Muscle of leg (tissue), 11 donors: Measurements from ENCODE around the gene TRABD2A. TPM values are rescaled to one million over a fixed set of nuclear protein-coding genes. Genes with fewer than 3 reads are reported as not detected.
A peak's percentile ranks its signal among the peaks of the same experiment; 100 is the strongest.

Experiments
- DNase-seq: peaks from one replicate; pipeline ENCODE4 v3.0.0; 2013
- H3K27ac ChIP-seq: one replicate; pipeline ENCODE4 v1.5.1; 2013; ENCODE audit warnings: mild to moderate bottlenecking, low read length, control low read depth
- H3K27me3 ChIP-seq: one replicate; pipeline ENCODE4 v1.6.1; 2013; ENCODE audit warnings: low read length; ENCODE audit not compliant: control insufficient read depth, insufficient read depth
- H3K36me3 ChIP-seq: one replicate; pipeline ENCODE4 v1.6.1; 2013; ENCODE audit warnings: low read length; ENCODE audit not compliant: control insufficient read depth, insufficient read depth
- H3K4me1 ChIP-seq: one replicate; pipeline ENCODE4 v1.6.1; 2013; ENCODE audit warnings: low read length; ENCODE audit not compliant: control insufficient read depth, insufficient read depth
- H3K4me3 ChIP-seq: one replicate; pipeline ENCODE4 v1.5.1; 2013; ENCODE audit warnings: low read length, control low read depth
- H3K9me3 ChIP-seq: replicated peaks from 2 replicates; pipeline ENCODE4 v1.6.1; 2013; ENCODE audit warnings: low read depth, low read length; ENCODE audit not compliant: control insufficient read depth
- WGBS: methylation state at CpG from one replicate; pipeline ENCODE4 v1.1.5; 2013; ENCODE audit warnings: missing lambda C conversion rate; ENCODE audit not compliant: insufficient coverage; 5-methylcytosine and 5-hydroxymethylcytosine counted together
- polyA plus RNA-seq, 8 donors: library from polyadenylated mRNA; unstranded; fragments of 120-200 nt; gene quantifications; one replicate each; pipeline versions ENCODE4 v1.2.1 to v1.2.3, GENCODE V29; 2013; ENCODE audit warnings: inconsistent platforms in 1 of 8, low replicate concordance in 1 of 8; ENCODE audit not compliant: insufficient read length in 8 of 8, insufficient read depth in 1 of 8
- total RNA-seq: library from RNA; stranded (reverse); fragments of 120-200 nt; gene quantifications from one replicate; pipeline ENCODE4 v1.2.4, GENCODE V29; 2013

The TRABD2A gene
- total and polyA plus RNA-seq, 9 donors, result 0.07 to 1.3 (median 0.23) TPM

DNA sequence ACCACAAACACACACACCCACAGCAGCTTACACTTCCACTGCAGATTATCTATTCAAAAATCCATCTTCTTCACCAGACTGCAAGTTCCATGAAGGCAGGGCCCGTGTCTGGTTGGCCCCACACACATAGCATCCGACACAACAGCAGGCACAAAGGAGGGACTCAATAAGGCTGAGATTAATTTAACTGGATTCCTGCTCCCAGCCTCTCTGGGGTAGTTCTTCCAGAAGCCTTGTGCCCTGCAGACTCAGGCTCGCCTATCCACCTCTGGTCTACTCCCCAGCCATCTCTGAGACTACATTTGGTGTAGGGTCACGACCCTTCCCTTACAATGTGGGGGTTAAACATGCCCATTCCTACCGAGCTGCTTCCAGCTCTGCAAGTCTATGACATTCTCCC is 57.7 kb downstream of the TRABD2A start:
- Histone ChIP-seq H3K27ac (no peak overlapping the region), H3K36me3 (no peaks in the 10 kb centered on the region), H3K4me1 (no peaks in the 10 kb centered on the region), H3K4me3 (no peak overlapping the region), H3K9me3 (no peaks in the 10 kb centered on the region), H3K27me3 (no peaks in the 10 kb centered on the region)
- no peak for DNase-seq
- 60% methylated on average over 1 of the region's 5 CpGs for WGBS

DNA sequence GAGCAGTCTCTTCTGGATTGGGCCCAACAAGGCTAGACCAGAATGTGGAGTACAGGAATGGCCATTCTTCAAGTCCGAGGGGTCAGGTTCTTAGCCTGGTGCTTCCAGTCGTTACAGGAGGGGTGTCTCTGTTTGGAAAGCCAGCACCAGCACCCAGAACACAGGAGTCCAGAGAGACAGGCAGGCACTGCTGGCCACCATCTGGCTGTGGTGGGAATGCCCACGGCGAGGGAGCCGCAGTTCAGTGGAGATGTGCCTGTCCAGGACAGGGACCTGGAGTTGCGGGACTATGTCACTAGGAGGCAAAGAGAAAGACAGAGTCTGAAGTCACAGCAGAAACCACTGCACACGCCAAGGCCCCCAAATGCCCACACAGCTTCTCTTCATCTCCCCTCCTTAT is 59.1 kb downstream of the TRABD2A start:
- no peaks in the 10 kb centered on the region for H3K4me1 ChIP-seq
- no peak overlapping the region for H3K27ac ChIP-seq
- H3K4me3 ChIP-seq, result no peak overlapping the region
- 90% methylated on average over 2 of the region's 7 CpGs for WGBS
- no peaks in the 10 kb centered on the region for H3K27me3 ChIP-seq
- no peak for DNase-seq
- no peaks in the 10 kb centered on the region for H3K9me3 ChIP-seq
- H3K36me3 ChIP-seq, result no peaks in the 10 kb centered on the region

DNA sequence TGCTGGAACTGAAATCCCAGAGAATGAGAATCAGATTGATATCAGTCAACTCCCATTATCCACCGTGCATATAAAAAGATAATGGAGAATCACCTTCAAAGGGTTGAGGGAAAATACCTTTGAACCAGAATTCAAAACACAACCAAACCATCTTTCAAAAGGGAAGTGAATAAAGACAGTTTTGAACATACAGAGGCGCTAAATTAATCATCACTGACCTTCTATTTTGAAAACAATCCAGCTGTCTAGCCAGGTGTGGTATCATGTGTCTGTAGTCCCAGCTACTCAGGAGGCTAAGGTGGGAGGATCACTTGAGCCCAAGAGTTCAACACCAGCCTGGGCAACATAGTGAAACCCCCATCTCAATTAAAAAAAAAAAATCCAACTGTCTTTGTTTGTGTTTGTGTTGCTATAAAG is 63.6 kb downstream of the TRABD2A start:
- no peaks in the 10 kb centered on the region for H3K36me3 ChIP-seq
- H3K4me1 ChIP-seq, result no peaks in the 10 kb centered on the region
- H3K9me3 ChIP-seq, result no peaks in the 10 kb centered on the region
- WGBS, result no CpG with 5 or more reads among the region's 2 CpGs
- no peaks in the 10 kb centered on the region for H3K27me3 ChIP-seq
- DNase-seq, result no peak
- no peak overlapping the region for H3K27ac ChIP-seq
- no peak overlapping the region for H3K4me3 ChIP-seq

DNA sequence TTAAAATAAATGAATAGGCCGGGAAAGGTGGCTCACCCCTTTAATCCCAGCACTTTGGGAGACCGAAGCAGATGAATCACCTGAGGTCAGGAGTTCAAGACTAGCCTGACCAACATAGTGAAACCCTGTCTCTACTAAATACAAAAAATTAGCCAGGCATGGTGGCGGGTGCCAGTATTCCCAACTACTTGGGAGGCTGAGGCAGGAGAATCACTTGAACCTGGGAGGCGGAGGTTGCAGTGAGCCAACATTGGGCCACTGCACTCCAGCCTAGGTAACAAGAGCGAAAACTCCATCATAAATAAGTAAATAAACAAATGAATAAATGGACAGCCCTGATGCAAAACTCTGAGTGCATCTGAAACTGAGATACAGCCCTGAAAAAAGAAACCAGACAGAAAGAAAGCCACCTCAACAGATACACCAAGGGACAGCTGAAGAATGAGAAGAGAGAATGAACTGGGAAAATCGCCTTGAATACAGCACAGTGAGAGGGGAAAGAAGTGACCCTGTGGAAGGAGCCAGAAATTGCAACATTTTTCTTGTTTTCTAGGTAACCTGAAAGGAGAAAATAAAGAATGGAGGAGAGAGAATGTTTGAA is 64.4 kb downstream of the TRABD2A start:
- DNase-seq, result no peak
- H3K27ac ChIP-seq, result no peak overlapping the region
- no peaks in the 10 kb centered on the region for H3K9me3 ChIP-seq
- H3K27me3 ChIP-seq, result no peaks in the 10 kb centered on the region
- WGBS, result 71% methylated on average over 1 of the region's 6 CpGs
- H3K4me1 ChIP-seq, result no peaks in the 10 kb centered on the region
- H3K36me3 ChIP-seq, result no peaks in the 10 kb centered on the region
- H3K4me3 ChIP-seq, result no peak overlapping the region

DNA sequence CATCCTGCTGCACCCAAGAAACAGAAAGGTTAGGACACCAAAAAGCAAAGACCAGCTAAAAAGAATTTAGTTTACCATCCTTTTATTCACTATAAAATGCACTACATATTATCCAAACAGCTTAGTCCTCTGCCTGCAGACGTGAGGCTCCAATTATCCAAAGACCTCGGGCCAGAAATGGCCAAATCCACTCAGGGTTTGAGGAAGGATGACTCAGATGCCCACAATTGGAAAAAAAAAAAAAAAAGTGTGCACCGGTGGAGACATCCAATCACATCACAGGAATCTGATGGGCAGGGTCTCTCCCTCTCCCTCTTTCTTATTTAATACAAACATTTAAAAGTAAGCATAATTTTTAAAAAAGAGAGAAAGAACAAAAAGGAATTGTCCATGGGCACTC is 65.7 kb downstream of the TRABD2A start:
- no peaks in the 10 kb centered on the region for H3K4me1 ChIP-seq
- H3K9me3 ChIP-seq, result no peaks in the 10 kb centered on the region
- no peak overlapping the region for H3K4me3 ChIP-seq
- H3K27ac ChIP-seq, result no peak overlapping the region
- WGBS, result no CpG with 5 or more reads among the region's 3 CpGs
- no peaks in the 10 kb centered on the region for H3K36me3 ChIP-seq
- DNase-seq, result no peak
- H3K27me3 ChIP-seq, result no peaks in the 10 kb centered on the region

DNA sequence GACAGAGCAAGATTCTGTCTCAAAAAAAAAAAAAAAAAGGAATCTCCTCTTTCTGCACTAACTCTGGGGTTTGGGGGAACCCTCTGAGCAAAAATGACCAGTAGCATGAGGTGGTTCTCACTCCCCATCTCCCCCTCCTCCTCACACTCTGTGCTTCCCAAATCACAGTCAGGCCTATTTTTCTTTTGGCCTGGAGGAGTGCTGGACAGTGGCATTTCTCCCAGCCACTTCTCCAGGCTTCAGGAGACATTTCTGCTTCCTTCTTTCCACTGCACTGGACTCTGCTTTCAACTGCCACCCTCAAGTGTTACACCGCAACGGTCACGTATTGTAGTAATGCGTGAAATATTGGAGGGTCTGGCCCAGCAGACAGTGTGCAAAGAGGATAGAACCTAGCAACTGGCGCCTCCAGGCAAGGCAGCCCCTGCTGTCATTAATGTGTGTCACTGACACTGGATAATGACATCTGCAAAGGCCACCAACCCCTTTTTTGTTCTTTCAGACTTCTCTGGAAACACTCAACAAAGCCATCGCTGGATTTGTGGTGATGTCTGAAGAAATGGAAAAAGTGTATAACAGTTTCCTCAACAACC is 68.9 kb downstream of the TRABD2A start:
- Histone ChIP-seq H3K36me3 (no peaks in the 10 kb centered on the region), H3K9me3 (no peaks in the 10 kb centered on the region), H3K4me3 (no peak overlapping the region), H3K4me1 (no peaks in the 10 kb centered on the region), H3K27me3 (no peaks in the 10 kb centered on the region), H3K27ac (no peak overlapping the region)
- WGBS, result no CpG with 5 or more reads among the region's 6 CpGs
- no peak for DNase-seq

DNA sequence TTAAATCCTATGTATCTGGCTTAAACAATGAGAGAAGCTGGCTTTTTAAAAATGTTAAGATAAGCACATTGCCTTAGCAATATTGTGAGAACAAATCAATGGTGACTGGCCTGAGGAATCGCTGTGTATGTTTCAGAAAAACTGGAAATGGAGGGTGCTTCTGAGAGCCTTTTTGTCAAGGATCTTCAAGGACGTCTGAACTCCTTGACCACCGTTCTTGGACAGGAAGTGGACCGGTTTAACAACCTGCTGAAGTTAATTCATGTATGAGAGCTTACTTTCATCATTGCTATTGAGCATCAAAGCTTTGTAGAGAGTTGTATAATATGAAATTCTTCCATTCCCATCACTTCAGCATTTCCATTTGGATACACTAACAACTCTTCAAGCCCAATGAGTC is 72.6 kb downstream of the TRABD2A start:
- no peaks in the 10 kb centered on the region for H3K36me3 ChIP-seq
- H3K27me3 ChIP-seq, result no peaks in the 10 kb centered on the region
- H3K27ac ChIP-seq, result no peak overlapping the region
- H3K4me3 ChIP-seq, result no peak overlapping the region
- no peaks in the 10 kb centered on the region for H3K4me1 ChIP-seq
- WGBS, result 89% methylated on average over 1 of the region's 4 CpGs
- no peaks in the 10 kb centered on the region for H3K9me3 ChIP-seq
- DNase-seq, result no peak

DNA sequence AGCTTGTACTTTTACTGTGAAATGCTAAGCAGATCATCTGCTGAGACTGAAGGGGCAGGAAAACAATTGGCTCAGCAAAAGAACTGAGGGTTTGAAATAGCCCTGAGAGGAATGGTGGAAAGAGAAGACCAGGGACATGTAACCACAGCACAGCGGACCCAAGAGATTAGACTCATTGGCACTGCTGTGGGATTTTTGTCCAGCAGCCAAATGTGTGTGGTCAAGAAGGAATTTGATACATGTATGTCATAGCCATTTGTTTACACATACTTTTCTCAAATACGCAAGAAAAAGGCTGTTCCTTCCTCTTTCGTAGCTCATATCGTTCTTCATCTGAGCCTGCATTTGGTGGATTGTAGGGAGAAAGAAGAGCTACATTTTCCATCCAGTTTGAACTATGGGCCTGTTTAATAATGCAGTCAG is 73.8 kb downstream of the TRABD2A start:
- DNase-seq, result peak; percentile 20
- Histone ChIP-seq H3K36me3 (no peaks in the 10 kb centered on the region), H3K4me3 (no peak overlapping the region), H3K27ac (no peak overlapping the region), H3K27me3 (no peaks in the 10 kb centered on the region), H3K4me1 (no peaks in the 10 kb centered on the region), H3K9me3 (no peaks in the 10 kb centered on the region)
- 40% methylated on average over 1 of the region's 4 CpGs for whole genome bisulfite sequencing

DNA sequence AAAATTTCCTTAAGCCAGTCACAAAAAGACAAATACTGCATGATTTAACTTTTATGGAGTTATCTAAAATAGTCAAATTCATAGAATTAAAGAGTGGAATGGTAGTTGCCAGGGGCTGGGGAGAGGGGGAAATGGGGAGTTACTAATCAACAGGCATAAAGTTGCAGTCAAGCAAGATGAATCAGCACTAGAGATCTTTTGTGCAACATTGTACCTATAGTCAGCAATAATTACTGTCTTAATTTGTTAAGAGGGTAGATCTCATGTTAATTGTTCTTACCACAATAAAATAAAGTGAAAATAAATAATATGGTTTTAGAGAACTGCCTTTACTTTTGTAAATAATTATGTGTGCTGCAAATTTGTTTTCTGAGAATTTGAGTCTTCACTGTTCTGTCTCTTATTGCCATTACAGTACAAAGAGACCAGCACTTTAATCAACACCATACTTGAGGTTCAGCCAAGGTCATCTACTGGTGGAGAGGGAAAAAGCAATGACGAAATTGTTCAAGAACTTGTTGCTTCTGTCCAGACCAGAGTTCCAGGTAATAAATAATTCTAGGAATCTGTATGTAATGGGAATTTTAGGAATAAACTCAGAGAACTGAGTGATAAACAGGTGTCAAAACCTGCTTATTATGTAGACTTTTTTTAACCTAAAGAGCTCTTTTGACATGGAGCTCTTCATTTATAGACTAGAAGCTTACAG is 75.5 kb downstream of the TRABD2A start:
- WGBS, result no CpG with 5 or more reads among the region's 1 CpG
- no peaks in the 10 kb centered on the region for H3K9me3 ChIP-seq
- H3K4me1 ChIP-seq, result no peaks in the 10 kb centered on the region
- H3K27me3 ChIP-seq, result no peaks in the 10 kb centered on the region
- no peak overlapping the region for H3K4me3 ChIP-seq
- no peak overlapping the region for H3K27ac ChIP-seq
- no peaks in the 10 kb centered on the region for H3K36me3 ChIP-seq
- DNase-seq, result no peak

DNA sequence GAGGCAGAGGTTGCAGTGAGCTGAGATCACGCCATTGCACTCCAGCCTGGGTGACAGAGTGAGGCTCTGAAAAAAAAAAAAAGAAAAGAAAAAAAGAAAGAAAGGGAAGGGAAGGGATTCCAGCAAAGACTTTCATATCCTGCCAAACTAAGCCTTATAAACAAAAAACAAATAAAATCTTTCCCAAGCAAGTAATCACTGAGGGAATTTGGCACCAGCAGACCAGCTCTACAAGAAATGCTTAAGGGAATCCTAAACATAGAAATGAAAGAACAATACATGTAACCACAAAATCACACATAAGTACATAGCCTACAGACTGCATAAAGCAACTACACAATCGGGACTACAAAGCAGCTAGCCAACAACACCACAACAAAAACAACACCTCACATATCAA is 79.1 kb downstream of the TRABD2A start:
- Histone ChIP-seq H3K4me1 (no peaks in the 10 kb centered on the region), H3K27ac (no peak overlapping the region), H3K4me3 (no peak overlapping the region), H3K27me3 (no peaks in the 10 kb centered on the region), H3K36me3 (no peaks in the 10 kb centered on the region), H3K9me3 (no peaks in the 10 kb centered on the region)
- no CpG with 5 or more reads among the region's 2 CpGs for WGBS
- DNase-seq, result no peak
